MCF 10A (cell line): ENCODE results near the gene LHX1. TPM values are rescaled to one million over a fixed set of nuclear protein-coding genes. Genes with fewer than 3 reads are reported as not detected.

ENCODE experiments used
- BruUV-seq: library from RNA; stranded (reverse); fragments of 400-500 nt; replicated peaks from 2 replicates; lab custom pipeline; 2021; lab: Mats Ljungman, UMichigan
- CTCF ChIA-PET: fragments of 300-600 bp; sonication (Branson Sonifier 250); formaldehyde crosslinking; extraction: SDS; loops from one replicate; lab custom pipeline; 2021; ENCODE audit warnings: antibody characterized with exemption, inconsistent platforms; lab: Yijun Ruan, JAX
- POLR2A ChIA-PET: fragments of 300-600, 350-650 bp; sonication (Branson Sonifier 250); formaldehyde crosslinking; extraction: SDS; loops from one replicate; lab custom pipeline; 2020; ENCODE audit warnings: antibody characterized with exemption, inconsistent platforms; lab: Yijun Ruan, JAX
- DNase-seq: peaks from one replicate; pipeline ENCODE4 v3.0.0-alpha.2; 2018; ENCODE audit not compliant: unreplicated experiment
- H3K27ac Mint-ChIP-seq: one replicate; pipeline ENCODE4 v1.8.0; 2022; ENCODE audit warnings: mild to moderate bottlenecking, low read depth, mixed read lengths; ENCODE audit not compliant: unreplicated experiment
- H3K27me3 Mint-ChIP-seq: one replicate; pipeline ENCODE4 v1.8.0; 2022; ENCODE audit warnings: mixed read lengths; ENCODE audit not compliant: insufficient read depth, unreplicated experiment
- H3K36me3 Mint-ChIP-seq: one replicate; pipeline ENCODE4 v1.8.0; 2022; ENCODE audit warnings: mild to moderate bottlenecking, moderate library complexity, mixed read lengths; ENCODE audit not compliant: insufficient read depth, unreplicated experiment
- H3K4me1 Mint-ChIP-seq: one replicate; pipeline ENCODE4 v1.8.0; 2022; ENCODE audit warnings: mixed read lengths; ENCODE audit not compliant: insufficient read depth, unreplicated experiment
- H3K4me3 Mint-ChIP-seq: one replicate; pipeline ENCODE4 v1.8.0; 2022; ENCODE audit warnings: mild to moderate bottlenecking, moderate library complexity, mixed read lengths; ENCODE audit not compliant: unreplicated experiment
- H3K9me3 Mint-ChIP-seq: one replicate; pipeline ENCODE4 v1.8.0; 2022; ENCODE audit warnings: mixed read lengths; ENCODE audit not compliant: unreplicated experiment
- CTCF ChIP-seq: fragments of 200-600 bp; IDR thresholded peaks from one replicate; pipeline ENCODE4 v1.8.0; 2022; ENCODE audit warnings: antibody characterized with exemption, mild to moderate bottlenecking; ENCODE audit not compliant: unreplicated experiment
- intact Hi-C: fragments of 100-400 bp; cut with micrococcal nuclease; formaldehyde crosslinking; loops from 2 replicates; pipeline ENCODE4 v1.14.1; 2022
- total RNA-seq: library from RNA; stranded (reverse); gene quantifications from 2 replicates; pipeline ENCODE4 v1.2.3, GENCODE V29; 2022

LHX1 gene
- total RNA-seq, 1 experiment from 2014 or later = not detected

GRCh38 chr17:36942019-36942599 lies 4.8 kb downstream of the LHX1 start:
- Mint-ChIP-seq H3K27me3 (peaks cover 10% of the 10 kb centered on the region), H3K4me3 (no peak overlapping the region), H3K36me3 (no peaks in the 10 kb centered on the region), H3K4me1 (peaks cover 5% of the 10 kb centered on the region), H3K9me3 (no peaks in the 10 kb centered on the region), H3K27ac (no peak overlapping the region)
- BruUV-seq = no TSS peak
- intact Hi-C loops = no loop called here
- no peak for TF ChIP-seq CTCF
- ChIA-PET POLR2A (no interaction called here), CTCF (interaction anchor here (0.6 to 1.1 kb wide), 2 partner anchors 18 to 107 kb away, joined by 3 to 4 read pairs; no protein-coding TSS in a partner anchor)
- no peak for DNase-seq

GRCh38 chr17:36942631-36943125 lies 5.4 kb downstream of the LHX1 start:
- no peak for DNase-seq
- TF ChIP-seq CTCF = no peak
- Mint-ChIP-seq H3K4me3 (no peak overlapping the region), H3K36me3 (no peaks in the 10 kb centered on the region), H3K27ac (no peak overlapping the region), H3K4me1 (peaks cover 5% of the 10 kb centered on the region), H3K27me3 (peaks cover 10% of the 10 kb centered on the region), H3K9me3 (no peaks in the 10 kb centered on the region)
- no TSS peak for BruUV-seq
- ChIA-PET POLR2A (no interaction called here), CTCF (no interaction called here)
- intact Hi-C loops = no loop called here

GRCh38 chr17:36943250-36944191 lies 6.2 kb downstream of the LHX1 start:
- Mint-ChIP-seq H3K27me3 (peaks cover 10% of the 10 kb centered on the region), H3K27ac (no peak overlapping the region)
- BruUV-seq = no TSS peak

More at GRCh38 chr17:36943250-36944191, 6.2 kb downstream of the LHX1 start:
- no peaks in the 10 kb centered on the region for H3K9me3 Mint-ChIP-seq
- intact Hi-C loops = no loop called here
- DNase-seq = no peak
- POLR2A ChIA-PET = interaction anchor here (1.0 kb wide), 1 partner anchor 22 kb away, joined by 3 read pairs; no protein-coding TSS in a partner anchor
- TF ChIP-seq CTCF = no peak
- no peak overlapping the region for H3K4me3 Mint-ChIP-seq
- H3K4me1 Mint-ChIP-seq = peaks cover 7% of the 10 kb centered on the region
- CTCF ChIA-PET = interaction anchor here (0.6 kb wide), 1 partner anchor 345 kb away, joined by 4 read pairs; no protein-coding TSS in a partner anchor
- no peaks in the 10 kb centered on the region for H3K36me3 Mint-ChIP-seq
